ENCODE data around the gene UTP25. TPM values are rescaled to one million over a fixed set of nuclear protein-coding genes. Genes with fewer than 3 reads are reported as not detected.

UTP25 gene
- total and polyA plus RNA-seq, 2 donors (not counting 3 experiments of a cell fraction or from before 2014, with no cell fraction given): 6.6 to 11.7 TPM

DNA sequence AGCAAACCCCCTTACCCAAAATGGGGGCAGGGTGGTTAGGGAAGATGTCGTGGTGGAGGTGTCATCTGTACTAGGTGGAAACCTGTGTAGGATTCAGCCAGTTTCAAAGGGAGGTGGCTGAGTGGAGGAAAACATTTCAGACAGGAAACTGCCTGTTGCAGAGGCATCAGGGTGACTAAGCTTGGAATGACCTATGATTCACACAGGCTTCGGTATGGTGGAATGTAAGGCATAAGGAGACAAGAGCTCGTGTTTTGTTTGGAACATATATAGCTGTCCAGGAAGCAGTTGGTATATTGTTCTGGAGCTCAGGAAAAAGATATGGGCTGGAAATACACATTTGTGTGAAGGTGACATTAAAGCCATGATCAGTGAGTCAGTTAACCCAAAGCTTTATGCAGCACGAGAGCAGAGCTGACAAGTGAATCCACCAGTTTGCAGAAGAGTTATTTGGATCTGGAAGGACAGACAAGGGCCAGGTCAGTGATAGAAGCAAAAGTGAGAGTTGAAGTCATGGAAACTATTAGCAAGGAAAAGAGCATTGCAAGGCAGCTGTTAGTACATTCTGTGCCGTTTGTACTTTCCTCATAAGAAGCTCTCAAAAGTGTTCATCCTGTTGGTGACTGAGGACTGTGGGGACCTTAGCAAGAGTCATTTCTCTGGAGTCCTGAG is 12.2 kb downstream of the UTP25 start:
- TF ChIP-seq JUN (IDR thresholded peaks at IDR 0.05; ENCODE audit: borderline replicate concordance, insufficient read depth, insufficient read length, low read depth): peak; percentile 99
- peak; percentile 96 for TF ChIP-seq GATA2 (IDR thresholded peaks at IDR 0.05; ENCODE audit: insufficient read depth, insufficient read length, low read depth, low read length)
- no peak for TF ChIP-seq CTCF (IDR thresholded peaks at IDR 0.05; ENCODE audit: extremely low read depth in 1 of 2, insufficient read depth in 1 of 2, low read depth in 1 of 2, low read length in 2 of 2)
- TF ChIP-seq MYC (IDR thresholded peaks at IDR 0.05; ENCODE audit: low read depth, low read length): peak; percentile 6
- TF ChIP-seq FOS (IDR thresholded peaks at IDR 0.05; ENCODE audit: borderline replicate concordance, insufficient read depth, low read length): peak; percentile 99
- TF ChIP-seq MAX (IDR thresholded peaks at IDR 0.05; ENCODE audit: insufficient read depth, insufficient read length): peak; percentile 20
- TF ChIP-seq POLR2AphosphoS5 (IDR thresholded peaks at IDR 0.05; ENCODE audit: insufficient read depth, low read depth, low read length): peak; percentile 97
- TF ChIP-seq POLR2A (IDR thresholded peaks at IDR 0.05; ENCODE audit: low read depth, low read length): peak; percentile 10
- no peak for TF ChIP-seq EZH2 (IDR thresholded peaks at IDR 0.05; ENCODE audit: borderline replicate concordance, low read depth, low read length, severe bottlenecking)
- Histone ChIP-seq H3K36me3 (ENCODE audit: control insufficient read depth in 2 of 2, extremely low read depth in 1 of 2, insufficient read depth in 2 of 2, low read length in 2 of 2) (peaks cover 11 to 40% of the 10 kb centered on the region in 2 experiments), H3K79me2 (ENCODE audit: control insufficient read depth, insufficient read depth, low read length) (peaks cover 10% of the 10 kb centered on the region), H3K4me3 (replicated peaks in 1 of 3; ENCODE audit: insufficient read depth in 1 of 3, low read depth in 1 of 3, low read length in 3 of 3) (peak overlapping the region in 1 of 3 experiments; percentile 2), H3K4me2 (ENCODE audit: insufficient read depth, low read length) (peak overlapping the region; percentile 63), H2AFZ (ENCODE audit: low read depth, low read length) (no peak overlapping the region), H3K27me3 (ENCODE audit: control insufficient read depth in 2 of 2, insufficient read depth in 2 of 2, low read length in 2 of 2) (no peaks in the 10 kb centered on the region), H4K20me1 (replicated peaks; ENCODE audit: control insufficient read depth, extremely low read depth, insufficient read depth, low read length) (no peaks in the 10 kb centered on the region), H3K27ac (ENCODE audit: insufficient read depth, low read depth, low read length) (peak overlapping the region; percentile 80), H3K9ac (replicated peaks; ENCODE audit: extremely low read depth, insufficient read depth, low read length) (peak overlapping the region; percentile 67), H3K9me1 (replicated peaks; ENCODE audit: control insufficient read depth, extremely low read depth, insufficient read depth, low read length) (no peaks in the 10 kb centered on the region), H3K4me1 (ENCODE audit: control insufficient read depth, extremely low read depth, insufficient read depth, low read length) (peaks cover 61% of the 10 kb centered on the region), H3K9me3 (replicated peaks; ENCODE audit: control insufficient read depth, insufficient read depth, low read length) (no peaks in the 10 kb centered on the region)
- dilution Hi-C loops (cut with MboI; ENCODE audit: extremely low pct_ligation_motif_present, low sequenced_read_pairs): loop anchor here (25.0 kb wide), 1 partner anchor 522 kb away; no protein-coding TSS in a partner anchor
- ChIA-PET POLR2A (interaction anchor here (0.5 to 2.9 kb wide), 7 partner anchors 12 to 393 kb away, joined by 3 to 27 read pairs (median 5); partner anchors contain the start of genes C1orf74, SERTAD4 and UTP25), CTCF (interaction anchor here (0.9 to 2.4 kb wide), 17 partner anchors 10 to 468 kb away, joined by 3 to 59 read pairs (median 4); partner anchors contain the start of genes C1orf74, SYT14 and UTP25)
- DNase-seq (ENCODE audit: low read depth, low spot score): peak; percentile 99
- no TSS peak for BruUV-seq (replicated peaks)
- FAIRE-seq: peak; percentile 97
- intact Hi-C loops (cut with micrococcal nuclease): loop anchor here (1.0 kb wide), 6 partner anchors 13 to 399 kb away; partner anchors contain the start of gene UTP25

Measured in endothelial cell of umbilical vein (primary cell).